HUES6 (cell line): ENCODE results near the gene CD2AP.

Source experiments
- H3K27ac ChIP-seq: 2 replicates; pipeline ENCODE4 v1.7.0; 2013; ENCODE audit warnings: low read depth, mild to moderate bottlenecking, low read length, inconsistent platforms
- H3K27me3 ChIP-seq: 2 replicates; pipeline ENCODE4 v1.6.1; 2013; ENCODE audit warnings: low read length; ENCODE audit not compliant: control insufficient read depth, insufficient read depth
- H3K36me3 ChIP-seq: 2 replicates; pipeline ENCODE4 v1.6.1; 2013; ENCODE audit warnings: low read length; ENCODE audit not compliant: control insufficient read depth, insufficient read depth
- H3K4me1 ChIP-seq: 2 replicates; pipeline ENCODE4 v1.6.1; 2013; ENCODE audit warnings: low read length; ENCODE audit not compliant: control insufficient read depth, insufficient read depth
- H3K4me3 ChIP-seq: 2 replicates; pipeline ENCODE4 v1.5.1; 2013; ENCODE audit warnings: low read depth, low read length
- H3K9ac ChIP-seq: one replicate; pipeline ENCODE4 v1.6.1; 2013; ENCODE audit warnings: mild to moderate bottlenecking, low read length
- H3K9me3 ChIP-seq: 2 replicates; pipeline ENCODE4 v1.6.1; 2013; ENCODE audit warnings: low read depth, low read length; ENCODE audit not compliant: control insufficient read depth, insufficient read depth

Gene CD2AP

GRCh38 chr6:47446669-47447330, 30.8 kb upstream of the CD2AP start:
- H3K4me1 ChIP-seq = no peaks in the 10 kb centered on the region
- peaks cover 12% of the 10 kb centered on the region; the same call in 1 of the 2 replicates for H3K9me3 ChIP-seq
- no peak overlapping the region for H3K4me3 ChIP-seq
- no peaks in the 10 kb centered on the region for H3K27me3 ChIP-seq
- H3K27ac ChIP-seq = no peak overlapping the region
- no peaks in the 10 kb centered on the region for H3K36me3 ChIP-seq
- no peak overlapping the region for H3K9ac ChIP-seq

GRCh38 chr6:47447722-47448121, 29.9 kb upstream of the CD2AP start:
- H3K9me3 ChIP-seq = 0 out of 2 replicates have a peak, but pooled peaks cover 8% of the 10 kb centered on the region
- no peaks in the 10 kb centered on the region for H3K36me3 ChIP-seq
- H3K27me3 ChIP-seq = no peaks in the 10 kb centered on the region
- no peak overlapping the region for H3K27ac ChIP-seq
- no peak overlapping the region for H3K4me3 ChIP-seq
- no peaks in the 10 kb centered on the region for H3K4me1 ChIP-seq
- no peak overlapping the region for H3K9ac ChIP-seq

- no peaks in the 10 kb centered on the region for H3K27me3 ChIP-seq
- no peak overlapping the region for H3K9ac ChIP-seq
- no peaks in the 10 kb centered on the region for H3K36me3 ChIP-seq
- H3K4me3 ChIP-seq = no peak overlapping the region
- H3K4me1 ChIP-seq = no peaks in the 10 kb centered on the region
- H3K27ac ChIP-seq = no peak overlapping the region
- no peaks in the 10 kb centered on the region for H3K9me3 ChIP-seq
These were observed 26.4 kb upstream of the CD2AP start for GRCh38 chr6:47451162-47451561.

GRCh38 chr6:47452899-47453298, 24.7 kb upstream of the CD2AP start:
- Histone ChIP-seq H3K27me3 (no peaks in the 10 kb centered on the region), H3K4me1 (no peaks in the 10 kb centered on the region), H3K9ac (no peak overlapping the region), H3K4me3 (no peak overlapping the region), H3K9me3 (no peaks in the 10 kb centered on the region), H3K36me3 (no peaks in the 10 kb centered on the region), H3K27ac (no peak overlapping the region)

GRCh38 chr6:47453372-47453936, 24.1 kb upstream of the CD2AP start:
- Histone ChIP-seq H3K9ac (no peak overlapping the region), H3K9me3 (no peaks in the 10 kb centered on the region), H3K4me1 (no peaks in the 10 kb centered on the region), H3K27me3 (no peaks in the 10 kb centered on the region), H3K27ac (no peak overlapping the region), H3K36me3 (no peaks in the 10 kb centered on the region), H3K4me3 (no peak overlapping the region)

GRCh38 chr6:47454713-47455396, 22.7 kb upstream of the CD2AP start:
- no peaks in the 10 kb centered on the region for H3K27me3 ChIP-seq
- H3K4me1 ChIP-seq = no peaks in the 10 kb centered on the region
- no peak overlapping the region for H3K4me3 ChIP-seq
- H3K9me3 ChIP-seq = no peaks in the 10 kb centered on the region
- H3K27ac ChIP-seq = no peak overlapping the region
- no peak overlapping the region for H3K9ac ChIP-seq
- no peaks in the 10 kb centered on the region for H3K36me3 ChIP-seq

- no peaks in the 10 kb centered on the region for H3K36me3 ChIP-seq
- H3K9me3 ChIP-seq = no peaks in the 10 kb centered on the region
- H3K9ac ChIP-seq = no peak overlapping the region
- no peaks in the 10 kb centered on the region for H3K27me3 ChIP-seq
- H3K27ac ChIP-seq = no peak overlapping the region
- H3K4me1 ChIP-seq = no peaks in the 10 kb centered on the region
- H3K4me3 ChIP-seq = no peak overlapping the region
These were observed 21.9 kb upstream of the CD2AP start for GRCh38 chr6:47455533-47456209.

GRCh38 chr6:47456536-47456975, 21.0 kb upstream of the CD2AP start:
- Histone ChIP-seq H3K27ac (no peak overlapping the region), H3K4me3 (no peak overlapping the region), H3K4me1 (no peaks in the 10 kb centered on the region)

GRCh38 chr6:47457370-47457769, 20.2 kb upstream of the CD2AP start:
- Histone ChIP-seq H3K36me3 (no peaks in the 10 kb centered on the region), H3K27me3 (no peaks in the 10 kb centered on the region), H3K27ac (no peak overlapping the region), H3K4me1 (no peaks in the 10 kb centered on the region), H3K4me3 (no peak overlapping the region), H3K9ac (no peak overlapping the region), H3K9me3 (no peaks in the 10 kb centered on the region)

More at GRCh38 chr6:47456536-47456975, 21.0 kb upstream of the CD2AP start:
- Histone ChIP-seq H3K27me3 (no peaks in the 10 kb centered on the region), H3K36me3 (no peaks in the 10 kb centered on the region), H3K9ac (no peak overlapping the region), H3K9me3 (no peaks in the 10 kb centered on the region)

GRCh38 chr6:47464052-47464451, 13.5 kb upstream of the CD2AP start:
- H3K9me3 ChIP-seq = no peaks in the 10 kb centered on the region
- no peak overlapping the region for H3K27ac ChIP-seq
- no peak overlapping the region for H3K4me3 ChIP-seq

GRCh38 chr6:47465117-47465516, 12.5 kb upstream of the CD2AP start:
- Histone ChIP-seq H3K4me3 (no peak overlapping the region), H3K27me3 (no peaks in the 10 kb centered on the region), H3K4me1 (peaks cover 5% of the 10 kb centered on the region), H3K27ac (no peak overlapping the region), H3K9me3 (no peaks in the 10 kb centered on the region), H3K9ac (no peak overlapping the region), H3K36me3 (no peaks in the 10 kb centered on the region)

More at GRCh38 chr6:47464052-47464451, 13.5 kb upstream of the CD2AP start:
- peaks cover 5% of the 10 kb centered on the region for H3K4me1 ChIP-seq
- no peaks in the 10 kb centered on the region for H3K27me3 ChIP-seq
- H3K9ac ChIP-seq = no peak overlapping the region
- no peaks in the 10 kb centered on the region for H3K36me3 ChIP-seq
